GM19351 (cell line): Measurements from ENCODE around the gene NT5C3A.
"Not testable (repeated sequence)": the region's sequence is repeated elsewhere in the genome, so short reads cannot be mapped to it uniquely, and the experiment has no call there.

Experiments
- ATAC-seq: cut with Tn5 transposase; IDR thresholded peaks from one replicate; pipeline ENCODE4 v1.9.1; 2021; ENCODE audit warnings: mild to moderate bottlenecking, moderate library complexity; ENCODE audit not compliant: unreplicated experiment

The NT5C3A gene

DNA sequence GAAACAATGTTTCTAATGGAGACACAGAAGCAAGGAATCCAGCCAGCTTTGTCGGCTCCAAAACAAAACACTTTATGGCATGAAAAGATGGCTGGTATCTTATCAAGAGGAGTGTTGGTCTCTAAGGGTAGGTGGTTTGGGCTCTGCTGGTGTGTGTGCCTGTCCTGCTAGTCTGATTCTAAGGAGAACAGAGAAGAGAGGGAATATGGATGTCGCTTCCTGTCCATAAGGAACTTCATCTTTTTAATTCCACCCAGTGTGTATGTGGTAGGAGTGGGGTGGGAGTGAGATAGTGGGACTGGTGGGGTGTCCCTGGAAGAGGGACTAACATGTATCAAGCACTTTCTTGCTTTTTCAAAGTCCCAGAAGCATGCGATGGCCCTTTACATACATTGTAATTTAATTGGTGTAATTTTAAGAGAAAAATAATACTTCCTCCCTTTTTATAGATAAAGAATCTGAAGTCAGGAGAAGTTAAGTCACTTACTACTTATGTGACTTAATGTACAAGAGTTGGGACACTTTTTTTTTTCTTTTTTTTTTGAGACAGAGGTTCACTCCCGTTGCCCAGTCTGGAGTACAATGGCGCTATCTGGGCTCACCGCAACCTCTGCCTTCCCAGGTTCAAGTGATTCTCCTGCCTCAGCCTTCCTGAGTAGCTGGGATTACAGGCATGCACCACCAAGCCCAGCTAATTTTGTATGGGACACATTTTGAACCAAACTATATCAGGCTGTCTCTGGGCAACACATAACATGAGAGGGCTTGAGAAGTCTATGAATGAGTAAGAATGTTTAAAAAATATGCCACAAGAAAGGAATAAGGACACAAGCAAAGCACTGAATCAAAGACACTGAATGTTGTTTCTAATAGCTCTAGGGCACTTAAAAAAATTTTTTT, 18.8 kb downstream of the NT5C3A start:
- no peak for ATAC-seq

- ATAC-seq, result no peak
These were observed 20.7 kb downstream of the NT5C3A start for GRCh38 chr7:33041631-33042428.

GRCh38 chr7:33040803-33041516, 21.6 kb downstream of the NT5C3A start:
- ATAC-seq, result peak; percentile 91

DNA sequence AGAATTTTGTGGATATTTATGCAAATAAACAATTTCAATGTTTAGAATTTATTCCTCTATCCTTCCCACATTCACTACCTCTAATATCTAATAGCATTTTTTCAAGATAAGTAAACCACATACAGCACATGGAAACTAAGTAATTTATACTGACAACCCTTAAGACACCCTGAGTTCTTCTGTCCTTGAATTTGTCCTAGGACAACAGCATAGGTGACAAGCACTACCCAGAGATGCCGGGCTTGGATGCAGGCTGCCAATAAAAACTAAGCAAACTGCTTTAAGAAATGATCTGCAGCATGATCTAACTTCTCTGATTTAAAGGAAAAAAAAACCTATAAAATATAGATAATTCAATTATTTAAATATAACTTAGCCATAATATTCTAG, 22.7 kb downstream of the NT5C3A start:
- no peak for ATAC-seq

DNA sequence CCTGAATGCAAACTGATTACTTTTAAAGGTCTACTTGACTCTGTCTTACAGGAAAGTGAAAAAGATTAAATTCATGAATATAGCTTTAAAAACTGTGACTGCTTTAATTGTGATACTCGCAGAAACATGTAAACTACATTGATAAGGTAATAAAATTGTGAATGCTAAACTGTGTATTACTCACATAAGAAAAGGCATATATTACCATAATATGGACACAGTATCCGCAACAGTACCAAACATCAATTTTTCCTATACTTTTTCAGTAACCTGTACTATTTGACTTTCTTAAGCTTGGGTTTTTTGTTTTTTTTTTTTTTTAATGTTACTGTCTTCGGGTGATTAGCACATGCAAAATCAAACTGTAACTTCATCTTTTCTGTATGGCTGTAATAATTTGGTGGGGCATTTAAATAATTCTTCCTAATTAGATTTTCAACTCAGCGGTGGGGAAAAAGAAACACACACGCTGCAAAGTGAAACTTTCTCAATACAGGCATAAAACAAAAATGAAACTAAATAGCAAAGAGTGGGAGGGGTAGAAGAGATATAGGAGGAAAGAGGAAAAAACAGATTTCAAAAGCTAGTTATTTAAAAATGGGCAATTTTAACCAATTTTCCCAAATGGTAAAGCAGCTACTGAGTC, 23.2 kb downstream of the NT5C3A start:
- peak; percentile 40 for ATAC-seq

DNA sequence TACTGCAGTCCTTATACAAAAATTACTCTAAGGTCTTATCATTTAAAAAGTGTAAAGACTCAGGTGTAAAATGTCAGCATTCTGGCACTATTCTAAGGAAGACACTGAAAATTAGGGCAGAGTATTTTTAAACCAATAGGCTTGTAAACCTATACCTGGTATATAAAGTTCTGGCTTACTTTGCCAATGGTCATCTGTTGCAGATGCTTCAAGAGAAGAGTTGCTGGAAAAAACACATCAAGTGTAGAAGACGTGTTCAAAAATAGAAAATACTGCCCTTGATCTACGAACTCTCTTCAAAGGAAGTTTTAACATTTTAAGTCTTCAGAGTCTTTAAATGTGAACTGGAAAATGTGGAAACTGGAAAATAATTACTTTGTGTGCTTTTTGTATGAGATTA, 23.9 kb downstream of the NT5C3A start:
- no peak for ATAC-seq

GRCh38 chr7:33035776-33036175, 26.8 kb downstream of the NT5C3A start:
- ATAC-seq, result no peak

- no peak for ATAC-seq
These were observed 38.3 kb downstream of the NT5C3A start for GRCh38 chr7:33024189-33024757.

- ATAC-seq, result no peak
These were observed 50.2 kb downstream of the NT5C3A start for GRCh38 chr7:33012364-33012763.

DNA sequence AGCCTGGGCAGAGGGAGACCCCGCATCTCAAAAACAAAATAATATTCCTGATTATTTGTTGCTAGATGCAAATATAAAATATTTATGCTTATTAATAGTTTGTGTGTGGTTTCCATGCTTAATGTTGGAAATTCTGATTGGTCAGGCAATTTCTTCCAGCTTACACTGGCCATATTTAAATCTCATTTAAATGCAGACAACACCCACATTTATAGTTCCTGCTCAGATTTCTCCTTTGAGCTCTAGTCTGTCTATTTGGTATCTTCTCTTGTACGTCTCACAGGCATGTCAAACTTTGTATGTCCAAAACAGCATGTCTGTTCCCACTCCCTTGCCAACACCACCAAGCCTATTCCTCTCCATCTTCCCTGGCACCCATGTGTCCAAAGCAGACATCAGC, 52.8 kb downstream of the NT5C3A start:
- no peak for ATAC-seq

DNA sequence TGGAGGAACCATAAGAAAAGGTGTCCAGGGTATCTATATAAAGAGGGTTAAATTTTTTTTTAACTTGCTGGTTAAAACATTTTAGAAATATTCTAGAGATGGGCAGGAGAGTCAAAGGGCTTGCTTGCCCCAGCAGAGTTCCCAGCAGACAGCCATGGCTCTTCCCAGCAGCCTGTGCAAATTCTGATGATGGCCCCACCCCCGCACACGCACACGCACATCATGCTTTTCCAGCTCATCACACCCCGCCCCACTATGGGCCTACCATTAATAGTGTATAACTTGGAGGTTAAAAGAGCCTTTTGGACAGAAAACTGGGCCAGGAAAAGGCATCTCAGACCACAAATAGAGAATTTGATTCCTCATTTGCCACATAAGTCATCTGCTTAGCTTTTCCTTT, 56.9 kb downstream of the NT5C3A start:
- ATAC-seq, result not testable (repeated sequence)

GRCh38 chr7:33005193-33005592, 57.4 kb downstream of the NT5C3A start:
- not testable (repeated sequence) for ATAC-seq

DNA sequence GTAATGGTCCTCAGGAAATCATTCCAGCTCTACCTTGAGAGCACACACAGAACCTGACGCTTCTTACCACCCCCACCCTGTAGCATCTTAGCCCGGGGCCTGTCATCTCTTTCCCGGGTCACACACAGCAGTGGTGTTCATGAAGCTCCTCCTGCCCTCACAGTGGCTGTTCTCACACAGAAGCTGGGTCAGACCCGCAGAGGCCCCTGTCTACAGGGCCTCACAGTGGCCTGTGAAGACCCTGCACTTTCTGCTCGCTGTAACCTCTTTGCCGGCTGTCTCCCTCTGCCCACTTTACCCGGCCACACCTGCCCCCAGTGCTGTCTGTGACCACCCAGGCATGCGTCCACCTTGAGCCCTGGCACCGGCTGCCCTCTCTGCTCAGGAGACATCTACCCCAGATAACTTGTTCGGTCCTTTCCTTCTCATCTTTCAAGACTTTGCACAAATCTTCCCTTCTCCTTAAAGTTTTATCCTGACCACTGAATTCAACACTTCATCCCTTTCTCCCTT, 58.4 kb downstream of the NT5C3A start:
- ATAC-seq, result not testable (repeated sequence)

DNA sequence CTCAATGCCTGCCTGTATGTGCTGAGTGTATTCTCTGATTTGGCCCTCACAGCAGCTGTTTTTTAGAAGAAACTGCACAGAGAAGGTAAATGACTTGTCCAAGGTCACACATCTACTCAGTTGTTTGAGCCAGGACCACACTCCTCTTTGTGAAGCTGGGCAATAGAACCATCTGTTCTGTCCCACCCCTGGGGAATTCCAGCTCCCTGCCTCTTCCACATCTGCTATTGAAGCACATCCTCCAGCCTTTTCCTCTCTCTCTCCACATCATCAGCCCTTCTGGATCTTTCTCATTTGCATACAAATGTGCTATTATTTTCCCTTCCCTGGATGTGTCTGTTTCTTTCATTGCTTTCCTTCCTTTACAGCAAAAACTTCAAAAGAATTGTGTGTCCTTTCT, 59.5 kb downstream of the NT5C3A start:
- ATAC-seq, result not testable (repeated sequence)

- not testable (repeated sequence) for ATAC-seq
These were observed 63.2 kb downstream of the NT5C3A start for GRCh38 chr7:32999380-32999779.

DNA sequence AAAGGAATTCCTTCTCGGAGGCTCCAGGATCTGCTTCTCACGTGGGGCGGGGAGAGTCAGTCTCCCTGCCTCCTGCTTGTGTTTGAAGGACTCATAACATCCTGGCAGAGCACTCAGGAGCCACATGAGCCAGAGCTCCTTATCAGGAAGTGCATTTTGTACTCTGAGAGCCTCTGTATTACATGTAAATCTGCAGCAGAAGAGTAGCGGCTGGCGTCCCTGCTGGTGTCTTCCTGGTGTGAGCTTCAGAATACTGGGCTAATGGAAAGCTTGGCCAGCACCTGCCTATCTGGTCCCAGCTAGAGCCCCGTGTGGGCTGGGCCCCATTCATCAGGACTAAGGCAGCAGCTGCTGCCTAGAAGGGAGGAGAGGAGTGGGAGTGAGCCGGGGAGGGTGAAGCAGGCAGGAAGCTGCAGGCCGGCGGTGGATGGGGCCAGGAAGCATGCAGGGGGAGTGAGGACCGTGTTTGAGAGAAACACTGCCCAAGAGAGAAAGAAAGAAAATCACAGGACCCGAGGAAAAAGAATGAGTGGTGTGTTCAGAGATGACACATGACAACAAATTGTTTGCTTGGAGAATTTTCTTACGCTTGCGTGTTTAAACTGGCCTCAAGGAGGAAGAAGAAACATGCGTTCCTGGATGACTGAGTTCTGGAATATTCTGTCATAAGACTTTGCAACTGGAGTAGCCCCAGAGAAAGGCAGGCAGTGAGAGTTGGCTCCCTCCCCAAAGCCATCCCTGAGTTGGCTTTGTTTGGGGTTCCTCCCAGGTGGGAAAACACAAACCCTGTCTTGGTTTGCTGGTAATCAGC, 64.0 kb downstream of the NT5C3A start:
- ATAC-seq, result peak; percentile 70

DNA sequence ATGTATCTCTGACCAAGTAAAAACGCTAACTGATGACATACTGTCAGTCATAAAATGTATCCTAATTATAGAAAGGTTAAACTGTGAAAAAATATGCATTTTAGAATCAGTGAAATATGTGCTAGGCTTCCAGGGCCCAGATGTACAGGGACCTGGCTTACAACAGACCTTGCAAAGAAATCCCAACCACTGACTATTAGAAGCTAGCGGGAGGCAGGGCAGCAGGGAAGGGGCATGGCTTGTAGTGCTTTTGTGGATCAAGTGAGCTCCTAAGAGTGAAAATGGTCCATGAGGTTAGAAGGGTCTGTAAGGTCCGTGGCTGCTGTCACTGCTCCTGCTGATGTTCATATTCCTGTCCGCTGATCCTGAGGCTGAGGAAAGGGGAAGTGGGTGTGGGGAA, 64.6 kb downstream of the NT5C3A start:
- not testable (repeated sequence) for ATAC-seq

DNA sequence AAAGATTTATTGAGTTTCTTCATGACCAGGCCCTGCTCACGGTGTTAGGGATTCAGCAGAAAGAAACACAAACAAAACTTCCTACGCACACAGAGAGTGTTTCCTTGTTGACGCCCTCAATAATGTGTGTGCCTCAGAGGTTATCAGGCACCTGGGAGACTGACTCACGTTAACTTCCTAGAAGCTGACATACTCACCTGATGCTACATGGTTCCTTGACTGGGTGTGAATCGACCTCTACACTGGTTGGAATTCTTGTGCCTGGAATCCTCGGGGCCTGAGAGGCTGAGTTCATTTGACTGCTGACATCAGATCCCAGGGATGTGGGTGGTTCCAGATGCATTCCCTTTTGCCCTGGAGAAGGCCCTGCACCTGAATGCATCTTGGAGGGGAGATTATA, 69.8 kb downstream of the NT5C3A start:
- not testable (repeated sequence) for ATAC-seq

DNA sequence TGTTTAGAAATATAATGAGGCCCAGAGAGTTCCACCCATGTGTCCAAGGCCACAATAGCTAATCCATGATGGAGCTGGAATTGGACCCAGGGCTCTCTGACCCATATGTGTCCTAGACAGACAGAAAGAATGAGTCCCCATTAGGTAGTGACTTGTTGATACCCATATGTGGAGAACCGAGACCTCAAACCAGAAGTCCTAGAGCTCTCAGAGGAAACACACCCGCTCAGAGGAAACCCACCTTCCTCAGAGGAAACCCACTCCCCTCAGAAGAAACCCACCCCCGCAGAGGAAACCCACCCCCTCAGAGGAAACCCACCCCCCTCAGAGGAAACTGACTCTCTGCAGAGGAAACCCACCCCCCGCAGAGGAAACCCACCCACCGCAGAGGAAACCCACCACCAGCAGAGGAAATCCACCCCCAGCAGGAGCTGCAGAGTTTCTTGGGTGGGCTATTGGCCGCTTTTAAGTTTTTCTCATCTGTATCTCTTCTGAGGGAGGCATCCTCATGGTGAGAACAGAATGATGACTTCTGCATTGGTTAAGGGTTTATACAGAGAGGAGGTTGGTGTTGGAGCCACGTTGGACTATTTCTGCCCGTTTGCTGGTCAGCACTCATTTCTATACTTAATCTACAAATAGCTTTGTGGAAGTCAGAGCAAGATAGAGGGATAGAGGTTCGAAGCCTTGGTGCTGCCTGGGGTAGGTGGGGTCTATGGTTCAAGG, 70.4 kb downstream of the NT5C3A start:
- ATAC-seq, result not testable (repeated sequence)
